Heart right ventricle (tissue), 16 donors: ENCODE data around the gene CIC. TPM values are rescaled to one million over a fixed set of nuclear protein-coding genes. Genes with fewer than 3 reads are reported as not detected.
A peak's percentile ranks its signal among the peaks of the same experiment; 100 is the strongest.

Experiments used
- ATAC-seq, 8 donors: fragments of 200-7000 bp; cut with Tn5 transposase; one replicate each; pipeline ENCODE4 v1.9.1; 2020; ENCODE audit warnings: mild to moderate bottlenecking in 8 of 8, moderate library complexity in 8 of 8, moderate number of reproducible peaks in 1 of 8
- DNase-seq, 2 donors: peaks; one replicate each; pipeline ENCODE4 v3.0.0-alpha.2; 2020
- H3K27ac ChIP-seq, 10 donors: fragments of 200-600 bp; sonication (generic) in 2 of 10; one replicate each; pipeline versions ENCODE4 v1.5.0 to v1.8.0; 2020 to 2022; ENCODE audit warnings: mild to moderate bottlenecking in 3 of 10
- H3K27me3 ChIP-seq, 7 donors: fragments of 200-600 bp; one replicate each; pipeline ENCODE4 v1.8.0; 2021 to 2022; ENCODE audit warnings: mild to moderate bottlenecking in 2 of 7
- H3K36me3 ChIP-seq, 9 donors: fragments of 200-600 bp; sonication (generic) in 1 of 9; one replicate each; pipeline versions ENCODE4 v1.5.0 to v1.8.0; 2020 to 2022; ENCODE audit warnings: mild to moderate bottlenecking in 2 of 9
- H3K4me1 ChIP-seq, 9 donors: fragments of 200-600 bp; sonication (generic) in 1 of 9; one replicate each; pipeline versions ENCODE4 v1.5.0 to v1.8.0; 2020 to 2022; ENCODE audit warnings: mild to moderate bottlenecking in 4 of 9
- H3K4me3 ChIP-seq, 10 donors: fragments of 200-600 bp; sonication (generic) in 2 of 10; one replicate each; pipeline versions ENCODE4 v1.5.0 to v1.8.0; 2020 to 2022; ENCODE audit warnings: mild to moderate bottlenecking in 7 of 10, moderate library complexity in 2 of 10
- H3K9me3 ChIP-seq, 11 donors: fragments of 200-600 bp in 10 of 11; sonication (generic) in 2 of 11; one replicate each; pipeline versions ENCODE4 v1.5.0 to v1.8.0; 2013 to 2022; ENCODE audit warnings: mild to moderate bottlenecking in 2 of 11, control low read depth in 1 of 11, moderate library complexity in 1 of 11
- WGBS, 2 donors: extraction: QIAGEN DNeasy Blood & Tissue Kit; methylation state at CpG; one replicate each; pipeline ENCODE4 v1.1.7; 2013; ENCODE audit warnings: inconsistent platforms in 1 of 2; 5-methylcytosine and 5-hydroxymethylcytosine counted together
- intact Hi-C, 10 donors: fragments of 100-400 bp; cut with DNase I; formaldehyde crosslinking; loops; one replicate each; pipeline versions ENCODE4 v1.11.1 to v1.14.2; 2022
- polyA plus RNA-seq, 2 donors: library from polyadenylated mRNA; stranded (reverse); fragments of 200-250 nt; gene quantifications; one replicate each; pipeline ENCODE4 v1.2.3, GENCODE V29; 2013
- total RNA-seq, 10 donors: library from RNA; stranded (reverse); fragmentation: NEBNext Ultra II Directional in 3 of 10; extraction: Animal tissue kit (Norgen Biotek cat#: 25700) in 3 of 10; gene quantifications; one replicate each; pipeline versions ENCODE4 v1.2.1 to v1.2.4, GENCODE V29; 2021 to 2023
- TF ChIP-seq, protein P1 (sequence below), 9 donors: fragments of 200-600 bp; sonication (generic) in 2 of 9; IDR thresholded peaks; one replicate each; pipeline versions ENCODE4 v1.5.0 to v1.8.0; 2021 to 2022; ENCODE audit warnings: antibody characterized with exemption in 9 of 9, mild to moderate bottlenecking in 5 of 9, moderate library complexity in 1 of 9
- donor health status: Arrhythmogenic right ventricular cardiomyopathy.
- donor health status: ischemic (EF 13 %, LVEDD 7.1; RV severe dilation, severe dysfunction).
- donor health status: healthy with polysubstance abuse.
- donor health status: DM: no; HTN: yes; CAD: no.
- donor health status: DM: no; HTN: no; CAD: no.
- donor health status: ischemic (EF 25% LVEDD 6.9; RV normal size, moderate dysfunction).
- donor health status: ischemic (EF 25% LVEDD 5.7; RV mildly dilated, moderate dysfunction).
- donor health status: healthy.
- donor health status: DM: yes; HTN: yes; CAD: no.
- donor health status: Ischemic cardiomyopathy.
- donor health status: ischemic (EF 35%, LVEDD 5.7; RV mildly dilated, moderate dysfunction).
- donor health status: nonischemic (EF 11% LVEDD 7.7; RV severe dilation, severe dysfunction).
- donor health status: DM: yes; HTN: yes; CAD: no.
- donor health status: PGD.
- donor health status: ischemic (EF 29% LVEDD 5.4; RV normal size, mild dysfunction).
- donor health status: nonischemic (EF 23%, LVEDD 6.1; RV moderate dilation, normal function).

The CIC gene
- total and polyA plus RNA-seq, 12 donors = 17.6 to 42.0 (median 32.0) TPM

GRCh38 chr19:42269478-42270345 lies 660 bp downstream of the CIC start:
- H3K9me3 ChIP-seq = no peaks in the 10 kb centered on the region
- peak overlapping the region; percentile 38 to 66 (median 60) for H3K4me3 ChIP-seq
- no peaks in the 10 kb centered on the region for H3K27me3 ChIP-seq
- ATAC-seq = no peak
- 27 to 28% methylated on average over 9 to 10 of the region's 10 CpGs for WGBS, 2 donors
- H3K4me1 ChIP-seq = peaks cover 18 to 41% (median 33%) of the 10 kb centered on the region in 9 donors
- intact Hi-C loops = loop anchor here in 4 of 10 donors (1.0 to 2.0 kb wide), 2 partner anchors 15 kb away; partner anchors contain the start of gene ERF (in 3 of the 4)
- TF ChIP-seq, protein P1, sequence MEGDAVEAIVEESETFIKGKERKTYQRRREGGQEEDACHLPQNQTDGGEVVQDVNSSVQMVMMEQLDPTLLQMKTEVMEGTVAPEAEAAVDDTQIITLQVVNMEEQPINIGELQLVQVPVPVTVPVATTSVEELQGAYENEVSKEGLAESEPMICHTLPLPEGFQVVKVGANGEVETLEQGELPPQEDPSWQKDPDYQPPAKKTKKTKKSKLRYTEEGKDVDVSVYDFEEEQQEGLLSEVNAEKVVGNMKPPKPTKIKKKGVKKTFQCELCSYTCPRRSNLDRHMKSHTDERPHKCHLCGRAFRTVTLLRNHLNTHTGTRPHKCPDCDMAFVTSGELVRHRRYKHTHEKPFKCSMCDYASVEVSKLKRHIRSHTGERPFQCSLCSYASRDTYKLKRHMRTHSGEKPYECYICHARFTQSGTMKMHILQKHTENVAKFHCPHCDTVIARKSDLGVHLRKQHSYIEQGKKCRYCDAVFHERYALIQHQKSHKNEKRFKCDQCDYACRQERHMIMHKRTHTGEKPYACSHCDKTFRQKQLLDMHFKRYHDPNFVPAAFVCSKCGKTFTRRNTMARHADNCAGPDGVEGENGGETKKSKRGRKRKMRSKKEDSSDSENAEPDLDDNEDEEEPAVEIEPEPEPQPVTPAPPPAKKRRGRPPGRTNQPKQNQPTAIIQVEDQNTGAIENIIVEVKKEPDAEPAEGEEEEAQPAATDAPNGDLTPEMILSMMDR (IDR thresholded peaks at IDR 0.05) = no peak
- no peak for DNase-seq
- H3K27ac ChIP-seq = peak overlapping the region; percentile 70 to 99 (median 87)
- peaks cover 0 to 34% (median 27%) of the 10 kb centered on the region in 9 donors for H3K36me3 ChIP-seq

DNA sequence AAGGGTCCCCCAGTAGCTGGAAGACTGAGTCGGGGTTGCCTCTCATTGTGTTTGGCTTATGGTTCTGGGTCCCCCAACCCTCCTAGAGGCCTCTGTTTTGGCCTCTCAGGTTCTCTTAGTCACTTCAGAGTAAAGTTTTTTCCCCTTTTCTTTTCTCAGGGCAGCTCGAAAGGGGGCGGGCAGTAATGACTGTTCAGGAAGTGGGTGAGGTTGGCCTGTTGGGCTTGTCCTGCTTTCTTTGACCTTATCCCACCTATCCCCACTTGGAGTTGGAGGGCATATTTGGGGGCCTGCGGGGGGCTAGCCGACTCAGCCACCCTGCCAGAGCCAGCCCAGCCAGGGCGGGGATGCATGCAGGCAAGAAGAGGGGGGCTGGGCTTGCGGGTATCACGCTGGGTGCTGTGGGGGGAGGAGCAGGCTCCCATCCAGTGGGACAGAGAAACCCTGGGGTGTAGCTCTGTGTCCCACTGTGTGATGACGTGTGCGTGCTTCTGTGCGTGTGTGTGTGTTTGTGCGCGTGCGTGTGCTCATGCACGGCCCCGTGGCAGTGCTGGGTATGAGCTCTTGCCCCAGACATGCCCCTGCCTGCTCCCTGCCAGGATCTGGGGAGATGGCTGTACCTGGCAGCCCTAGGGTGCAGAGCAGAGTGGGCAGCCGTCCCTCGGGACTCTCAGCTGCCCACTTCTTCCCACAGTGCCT lies 1.4 kb downstream of the CIC start:
- TF ChIP-seq, protein P1 (IDR thresholded peaks at IDR 0.05) = no peak
- intact Hi-C loops = no loop called here
- H3K4me1 ChIP-seq = peaks cover 24 to 49% (median 40%) of the 10 kb centered on the region in 9 donors
- peak overlapping the region; percentile 38 to 66 (median 60) for H3K4me3 ChIP-seq
- WGBS, 2 donors = 11 to 23% methylated on average over 18 of the region's 18 CpGs
- peak overlapping the region; percentile 70 to 99 (median 87) for H3K27ac ChIP-seq
- H3K27me3 ChIP-seq = no peaks in the 10 kb centered on the region
- H3K9me3 ChIP-seq = no peaks in the 10 kb centered on the region
- ATAC-seq (peak in 1 of 8 donors; percentile 8), DNase-seq (peak in 1 of 2 donors; percentile 50)
- H3K36me3 ChIP-seq = peaks cover 0 to 42% (median 27%) of the 10 kb centered on the region in 9 donors

DNA sequence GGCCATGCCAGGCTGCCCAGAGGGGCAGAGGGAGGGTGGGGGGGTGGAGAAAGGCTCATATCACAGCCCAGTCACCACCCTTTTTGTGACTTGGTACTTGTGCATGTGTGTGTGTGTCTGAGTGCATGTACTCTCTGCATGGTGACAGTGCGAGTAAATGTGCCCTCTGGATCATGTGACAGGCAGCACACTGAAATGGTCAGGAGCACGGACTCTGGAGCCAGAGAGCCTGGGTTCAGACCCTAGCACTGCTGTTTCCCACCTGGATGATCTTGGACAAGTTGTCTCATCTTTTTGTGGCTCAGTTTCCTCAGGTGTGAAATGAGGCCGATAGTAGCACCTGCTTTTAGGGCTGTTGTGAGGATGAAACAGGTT lies 2.0 kb downstream of the CIC start:
- intact Hi-C loops = no loop called here
- H3K9me3 ChIP-seq = no peaks in the 10 kb centered on the region
- H3K4me1 ChIP-seq = peaks cover 29 to 54% (median 45%) of the 10 kb centered on the region in 9 donors
- H3K4me3 ChIP-seq = peak overlapping the region in 9 of 10 donors; percentile 43 to 66 (median 63)
- H3K27ac ChIP-seq = peak overlapping the region; percentile 70 to 99 (median 87)
- H3K27me3 ChIP-seq = no peaks in the 10 kb centered on the region
- no peak for ATAC-seq
- TF ChIP-seq, protein P1 (IDR thresholded peaks at IDR 0.05) = no peak
- H3K36me3 ChIP-seq = peaks cover 0 to 48% (median 27%) of the 10 kb centered on the region in 9 donors
- WGBS, 2 donors = 46 to 47% methylated on average over 3 of the region's 3 CpGs
- no peak for DNase-seq

DNA sequence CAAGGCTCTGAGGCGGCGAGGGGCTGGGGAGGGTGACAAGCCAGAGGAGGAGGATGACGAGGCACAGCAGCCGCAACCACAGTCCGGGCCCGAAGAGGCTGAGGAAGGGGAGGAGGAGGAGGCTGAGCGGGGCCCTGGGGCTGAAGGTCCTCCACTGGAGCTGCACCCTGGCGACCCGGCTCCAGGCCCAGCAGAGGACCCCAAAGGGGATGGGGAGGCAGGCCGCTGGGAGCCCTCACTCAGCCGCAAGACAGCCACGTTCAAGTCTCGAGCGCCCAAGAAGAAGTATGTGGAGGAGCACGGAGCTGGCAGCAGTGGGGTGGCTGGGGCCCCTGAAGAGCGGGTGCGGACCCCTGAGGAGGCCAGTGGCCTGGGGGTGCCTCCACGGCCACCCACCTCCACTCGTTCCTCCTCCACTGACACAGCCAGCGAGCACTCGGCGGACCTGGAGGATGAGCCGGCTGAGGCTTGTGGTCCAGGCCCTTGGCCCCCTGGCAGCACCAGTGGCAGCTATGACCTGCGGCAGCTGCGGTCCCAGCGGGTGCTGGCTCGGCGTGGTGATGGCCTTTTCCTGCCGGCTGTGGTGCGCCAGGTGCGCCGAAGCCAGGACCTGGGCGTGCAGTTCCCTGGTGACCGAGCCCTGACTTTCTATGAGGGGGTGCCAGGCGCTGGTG lies 2.9 kb downstream of the CIC start:
- Histone ChIP-seq H3K36me3 (peaks cover 0 to 54% (median 27%) of the 10 kb centered on the region in 9 donors), H3K9me3 (no peaks in the 10 kb centered on the region), H3K27me3 (no peaks in the 10 kb centered on the region), H3K27ac (peak overlapping the region in 7 of 10 donors; percentile 78 to 99 (median 95)), H3K4me1 (peaks cover 36 to 64% (median 55%) of the 10 kb centered on the region in 9 donors), H3K4me3 (no peak overlapping the region)
- TF ChIP-seq, protein P1 (IDR thresholded peaks at IDR 0.05) = no peak
- DNase-seq (no peak), ATAC-seq (no peak)
- intact Hi-C loops = no loop called here
- WGBS, 2 donors = 87 to 90% methylated on average over 35 of the region's 35 CpGs
